ENCODE data around the gene COL8A1. TPM values are rescaled to one million over a fixed set of nuclear protein-coding genes. Genes with fewer than 3 reads are reported as not detected.

Gene COL8A1
- total and polyA plus RNA-seq, 10 of the 15 experiments (the other 5 are each of a cell fraction or from before 2014, with no cell fraction given), result 0.04 to 0.73 (median 0.10) TPM; not detected in 5

DNA sequence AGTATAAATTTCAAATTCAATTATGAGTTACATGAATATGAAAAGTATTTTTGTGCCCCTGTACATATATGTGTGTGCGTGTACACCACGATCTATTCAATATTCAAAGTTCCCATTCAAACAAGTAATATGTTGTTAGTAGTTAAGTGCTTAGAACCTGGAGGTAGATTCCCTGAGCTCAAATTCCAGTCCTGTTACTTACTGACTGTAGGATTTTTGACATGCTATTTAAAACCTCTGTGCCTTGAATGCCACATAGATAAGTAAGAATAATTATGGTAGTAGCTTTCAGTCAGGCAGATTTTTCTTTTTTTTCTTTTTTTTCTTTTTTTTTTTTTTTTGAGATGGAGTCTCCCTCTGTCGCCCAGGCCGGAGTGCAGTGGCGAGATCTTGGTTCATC, 126.0 kb downstream of the COL8A1 start:
- CTCF ChIA-PET, result interaction anchor here (1.6 kb wide), 1 partner anchor 10 kb away, joined by 3 read pairs; no protein-coding TSS in a partner anchor
- SMC1A ChIA-PET (ENCODE audit: uncharacterized antibody, unreplicated experiment), result interaction anchor here (1.0 kb wide), 1 partner anchor 10 kb away, joined by 3 read pairs; no protein-coding TSS in a partner anchor
- ATAC-seq (no peak), DNase-seq (ENCODE audit: low read depth, low spot score) (no peak), FAIRE-seq (no peak)
- POLR2A ChIA-PET, result interaction anchor here (0.7 kb wide), 1 partner anchor 14 kb away, joined by 4 read pairs; no protein-coding TSS in a partner anchor
- Histone ChIP-seq H3K79me2 (ENCODE audit: control insufficient read depth, insufficient read depth, low read length) (no peaks in the 10 kb centered on the region), H3K9ac (ENCODE audit: control insufficient read depth, insufficient read depth, low read length) (no peak overlapping the region), H3K4me3 (no peak overlapping the region), H4K20me1 (ENCODE audit: control insufficient read depth, insufficient read depth) (no peaks in the 10 kb centered on the region; the same call in 1 of the 2 replicates), H2AFZ (ENCODE audit: control insufficient read depth, low read depth, low read length) (no peak overlapping the region), H3K27ac (ENCODE audit: control insufficient read depth, insufficient read depth) (no peak overlapping the region), H3K27me3 (replicated peaks in 1 of 2; ENCODE audit: control insufficient read depth in 2 of 2, insufficient read depth in 2 of 2, low read length in 1 of 2) (no peaks in the 10 kb centered on the region), H3K4me1 (ENCODE audit: control insufficient read depth, insufficient read depth, low read length) (no peaks in the 10 kb centered on the region), H3K4me2 (ENCODE audit: control insufficient read depth, insufficient read depth) (no peak overlapping the region), H3K36me3 (ENCODE audit: control insufficient read depth in 2 of 2, insufficient read depth in 2 of 2, low read length in 1 of 2) (no peaks in the 10 kb centered on the region), H3K9me3 (replicated peaks; ENCODE audit: control insufficient read depth, insufficient read depth, low read length) (no peaks in the 10 kb centered on the region)
- no TSS peak for BruUV-seq (replicated peaks)
- intact Hi-C loops (cut with micrococcal nuclease; ENCODE audit: unreplicated experiment), result no loop called here
- RAD21 ChIA-PET (ENCODE audit: unreplicated experiment), result interaction anchor here (0.6 kb wide), 1 partner anchor 26 kb away, joined by 4 read pairs; no protein-coding TSS in a partner anchor
- 15% methylated on average over 5 of the region's 5 CpGs for WGBS (ENCODE audit: insufficient coverage, insufficient replicate concordance, low lambda C conversion rate, missing lambda C conversion rate)
- in situ Hi-C loops (cut with MboI), result loop anchor here (25.0 kb wide), 1 partner anchor 1152 kb away; no protein-coding TSS in a partner anchor
- TF ChIP-seq EZH2 (IDR thresholded peaks at IDR 0.05; ENCODE audit: borderline replicate concordance, control insufficient read depth, low read depth, low read length) (no peak), SREBF2 (IDR thresholded peaks at IDR 0.05; ENCODE audit: low read length) (no peak), MXI1 (IDR thresholded peaks at IDR 0.05; ENCODE audit: low read depth, low read length) (no peak), SMARCA5 (IDR thresholded peaks at IDR 0.05) (no peak), NR2C2 (IDR thresholded peaks at IDR 0.05; ENCODE audit: borderline replicate concordance, control insufficient read depth, insufficient read length, low read depth) (no peak), CHD2 (IDR thresholded peaks at IDR 0.05; ENCODE audit: borderline replicate concordance, low read depth, low read length) (no peak), STAT1 (conservative IDR thresholded peaks at IDR 0.05) (no peak), ETV6 (conservative IDR thresholded peaks at IDR 0.05 in 1 of 2, IDR thresholded peaks at IDR 0.05 in 1 of 2; ENCODE audit: borderline replicate concordance in 1 of 2, low read depth in 1 of 2) (no peak), SRF (IDR thresholded peaks at IDR 0.05; ENCODE audit: low read depth in 2 of 2, low read length in 2 of 2) (no peak)
- TF ChIP-seq, protein P1, sequence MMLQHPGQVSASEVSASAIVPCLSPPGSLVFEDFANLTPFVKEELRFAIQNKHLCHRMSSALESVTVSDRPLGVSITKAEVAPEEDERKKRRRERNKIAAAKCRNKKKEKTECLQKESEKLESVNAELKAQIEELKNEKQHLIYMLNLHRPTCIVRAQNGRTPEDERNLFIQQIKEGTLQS (IDR thresholded peaks at IDR 0.05; ENCODE audit: borderline replicate concordance, extremely low read depth, low read depth, low read length), result no peak
- TF ChIP-seq, protein P2, sequence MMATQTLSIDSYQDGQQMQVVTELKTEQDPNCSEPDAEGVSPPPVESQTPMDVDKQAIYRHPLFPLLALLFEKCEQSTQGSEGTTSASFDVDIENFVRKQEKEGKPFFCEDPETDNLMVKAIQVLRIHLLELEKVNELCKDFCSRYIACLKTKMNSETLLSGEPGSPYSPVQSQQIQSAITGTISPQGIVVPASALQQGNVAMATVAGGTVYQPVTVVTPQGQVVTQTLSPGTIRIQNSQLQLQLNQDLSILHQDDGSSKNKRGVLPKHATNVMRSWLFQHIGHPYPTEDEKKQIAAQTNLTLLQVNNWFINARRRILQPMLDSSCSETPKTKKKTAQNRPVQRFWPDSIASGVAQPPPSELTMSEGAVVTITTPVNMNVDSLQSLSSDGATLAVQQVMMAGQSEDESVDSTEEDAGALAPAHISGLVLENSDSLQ (IDR thresholded peaks at IDR 0.05), result no peak
- TF ChIP-seq, protein P3, sequence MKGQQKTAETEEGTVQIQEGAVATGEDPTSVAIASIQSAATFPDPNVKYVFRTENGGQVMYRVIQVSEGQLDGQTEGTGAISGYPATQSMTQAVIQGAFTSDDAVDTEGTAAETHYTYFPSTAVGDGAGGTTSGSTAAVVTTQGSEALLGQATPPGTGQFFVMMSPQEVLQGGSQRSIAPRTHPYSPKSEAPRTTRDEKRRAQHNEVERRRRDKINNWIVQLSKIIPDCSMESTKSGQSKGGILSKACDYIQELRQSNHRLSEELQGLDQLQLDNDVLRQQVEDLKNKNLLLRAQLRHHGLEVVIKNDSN (IDR thresholded peaks at IDR 0.05; ENCODE audit: borderline replicate concordance, extremely low read length, insufficient read depth, low read depth, low read length), result no peak
- TF ChIP-seq, protein P4, sequence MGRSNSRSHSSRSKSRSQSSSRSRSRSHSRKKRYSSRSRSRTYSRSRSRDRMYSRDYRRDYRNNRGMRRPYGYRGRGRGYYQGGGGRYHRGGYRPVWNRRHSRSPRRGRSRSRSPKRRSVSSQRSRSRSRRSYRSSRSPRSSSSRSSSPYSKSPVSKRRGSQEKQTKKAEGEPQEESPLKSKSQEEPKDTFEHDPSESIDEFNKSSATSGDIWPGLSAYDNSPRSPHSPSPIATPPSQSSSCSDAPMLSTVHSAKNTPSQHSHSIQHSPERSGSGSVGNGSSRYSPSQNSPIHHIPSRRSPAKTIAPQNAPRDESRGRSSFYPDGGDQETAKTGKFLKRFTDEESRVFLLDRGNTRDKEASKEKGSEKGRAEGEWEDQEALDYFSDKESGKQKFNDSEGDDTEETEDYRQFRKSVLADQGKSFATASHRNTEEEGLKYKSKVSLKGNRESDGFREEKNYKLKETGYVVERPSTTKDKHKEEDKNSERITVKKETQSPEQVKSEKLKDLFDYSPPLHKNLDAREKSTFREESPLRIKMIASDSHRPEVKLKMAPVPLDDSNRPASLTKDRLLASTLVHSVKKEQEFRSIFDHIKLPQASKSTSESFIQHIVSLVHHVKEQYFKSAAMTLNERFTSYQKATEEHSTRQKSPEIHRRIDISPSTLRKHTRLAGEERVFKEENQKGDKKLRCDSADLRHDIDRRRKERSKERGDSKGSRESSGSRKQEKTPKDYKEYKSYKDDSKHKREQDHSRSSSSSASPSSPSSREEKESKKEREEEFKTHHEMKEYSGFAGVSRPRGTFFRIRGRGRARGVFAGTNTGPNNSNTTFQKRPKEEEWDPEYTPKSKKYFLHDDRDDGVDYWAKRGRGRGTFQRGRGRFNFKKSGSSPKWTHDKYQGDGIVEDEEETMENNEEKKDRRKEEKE (IDR thresholded peaks at IDR 0.05), result no peak
- TF ChIP-seq, protein P5, sequence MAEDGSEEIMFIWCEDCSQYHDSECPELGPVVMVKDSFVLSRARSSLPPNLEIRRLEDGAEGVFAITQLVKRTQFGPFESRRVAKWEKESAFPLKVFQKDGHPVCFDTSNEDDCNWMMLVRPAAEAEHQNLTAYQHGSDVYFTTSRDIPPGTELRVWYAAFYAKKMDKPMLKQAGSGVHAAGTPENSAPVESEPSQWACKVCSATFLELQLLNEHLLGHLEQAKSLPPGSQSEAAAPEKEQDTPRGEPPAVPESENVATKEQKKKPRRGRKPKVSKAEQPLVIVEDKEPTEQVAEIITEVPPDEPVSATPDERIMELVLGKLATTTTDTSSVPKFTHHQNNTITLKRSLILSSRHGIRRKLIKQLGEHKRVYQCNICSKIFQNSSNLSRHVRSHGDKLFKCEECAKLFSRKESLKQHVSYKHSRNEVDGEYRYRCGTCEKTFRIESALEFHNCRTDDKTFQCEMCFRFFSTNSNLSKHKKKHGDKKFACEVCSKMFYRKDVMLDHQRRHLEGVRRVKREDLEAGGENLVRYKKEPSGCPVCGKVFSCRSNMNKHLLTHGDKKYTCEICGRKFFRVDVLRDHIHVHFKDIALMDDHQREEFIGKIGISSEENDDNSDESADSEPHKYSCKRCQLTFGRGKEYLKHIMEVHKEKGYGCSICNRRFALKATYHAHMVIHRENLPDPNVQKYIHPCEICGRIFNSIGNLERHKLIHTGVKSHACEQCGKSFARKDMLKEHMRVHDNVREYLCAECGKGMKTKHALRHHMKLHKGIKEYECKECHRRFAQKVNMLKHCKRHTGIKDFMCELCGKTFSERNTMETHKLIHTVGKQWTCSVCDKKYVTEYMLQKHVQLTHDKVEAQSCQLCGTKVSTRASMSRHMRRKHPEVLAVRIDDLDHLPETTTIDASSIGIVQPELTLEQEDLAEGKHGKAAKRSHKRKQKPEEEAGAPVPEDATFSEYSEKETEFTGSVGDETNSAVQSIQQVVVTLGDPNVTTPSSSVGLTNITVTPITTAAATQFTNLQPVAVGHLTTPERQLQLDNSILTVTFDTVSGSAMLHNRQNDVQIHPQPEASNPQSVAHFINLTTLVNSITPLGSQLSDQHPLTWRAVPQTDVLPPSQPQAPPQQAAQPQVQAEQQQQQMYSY (CRISPR knock-in tag; IDR thresholded peaks at IDR 0.05), result no peak

Data from GM12878 (cell line).